PC-9 (cell line): Measurements from ENCODE around the gene PTPRM.

ENCODE experiments used
- CTCF ChIP-seq: fragments of 200-600 bp; sonication (generic); conservative IDR thresholded peaks from 2 replicates; pipeline ENCODE4 v1.6.1; 2017; ENCODE audit warnings: mixed run types, antibody characterized with exemption, mild to moderate bottlenecking, moderate library complexity
- EZH2 ChIP-seq: fragments of 200-600 bp; sonication (generic); IDR thresholded peaks from 2 replicates; pipeline ENCODE4 v1.8.0; 2017; ENCODE audit warnings: antibody characterized with exemption, low read depth

- TF ChIP-seq EZH2 (no peak), CTCF (no peak)
Measured at GRCh38 chr18:7635948-7636347, 68.8 kb downstream of the PTPRM start.
